Gastroesophageal sphincter (tissue), 3 donors: ENCODE measurements around the gene ZNF77.

Experiments used
- CTCF ChIP-seq, 4 experiments: fragments of 200-600 bp in 2 of 4; fragments of 450-650 bp in 2 of 4; sonication (generic) in 1 of 4; IDR thresholded peaks; one replicate each; pipeline ENCODE4 v1.5.1; 2017 to 2019; ENCODE audit warnings: antibody characterized with exemption in 4 of 4, mild to moderate bottlenecking in 2 of 4, moderate library complexity in 2 of 4
- EP300 ChIP-seq: sonication (generic); formaldehyde crosslinking; IDR thresholded peaks from one replicate; pipeline ENCODE4 v1.6.1; 2017; ENCODE audit warnings: antibody characterized with exemption, mild to moderate bottlenecking
- POLR2A ChIP-seq, 2 donors: fragments of 450-650 bp; IDR thresholded peaks; one replicate each; pipeline ENCODE4 v1.6.1; 2017; ENCODE audit warnings: antibody characterized with exemption in 2 of 2, mild to moderate bottlenecking in 2 of 2, moderate library complexity in 1 of 2
- POLR2AphosphoS5 ChIP-seq: sonication (generic); formaldehyde crosslinking; IDR thresholded peaks from one replicate; pipeline ENCODE4 v1.6.1; 2017; ENCODE audit warnings: antibody characterized with exemption

GRCh38 chr19:2976609-2977000 is 31.8 kb upstream of the ZNF77 start:
- TF ChIP-seq CTCF (IDR thresholded peaks at IDR 0.05) (no peak), POLR2A (IDR thresholded peaks at IDR 0.05) (no peak), EP300 (no peak), POLR2AphosphoS5 (no peak)
